Measurements from ENCODE around the gene ACBD6. TPM values are rescaled to one million over a fixed set of nuclear protein-coding genes. Genes with fewer than 3 reads are reported as not detected.

The ACBD6 gene
- total and polyA plus RNA-seq, 4 experiments from 2014 or later: 31.7 to 64.2 (median 44.9) TPM

DNA sequence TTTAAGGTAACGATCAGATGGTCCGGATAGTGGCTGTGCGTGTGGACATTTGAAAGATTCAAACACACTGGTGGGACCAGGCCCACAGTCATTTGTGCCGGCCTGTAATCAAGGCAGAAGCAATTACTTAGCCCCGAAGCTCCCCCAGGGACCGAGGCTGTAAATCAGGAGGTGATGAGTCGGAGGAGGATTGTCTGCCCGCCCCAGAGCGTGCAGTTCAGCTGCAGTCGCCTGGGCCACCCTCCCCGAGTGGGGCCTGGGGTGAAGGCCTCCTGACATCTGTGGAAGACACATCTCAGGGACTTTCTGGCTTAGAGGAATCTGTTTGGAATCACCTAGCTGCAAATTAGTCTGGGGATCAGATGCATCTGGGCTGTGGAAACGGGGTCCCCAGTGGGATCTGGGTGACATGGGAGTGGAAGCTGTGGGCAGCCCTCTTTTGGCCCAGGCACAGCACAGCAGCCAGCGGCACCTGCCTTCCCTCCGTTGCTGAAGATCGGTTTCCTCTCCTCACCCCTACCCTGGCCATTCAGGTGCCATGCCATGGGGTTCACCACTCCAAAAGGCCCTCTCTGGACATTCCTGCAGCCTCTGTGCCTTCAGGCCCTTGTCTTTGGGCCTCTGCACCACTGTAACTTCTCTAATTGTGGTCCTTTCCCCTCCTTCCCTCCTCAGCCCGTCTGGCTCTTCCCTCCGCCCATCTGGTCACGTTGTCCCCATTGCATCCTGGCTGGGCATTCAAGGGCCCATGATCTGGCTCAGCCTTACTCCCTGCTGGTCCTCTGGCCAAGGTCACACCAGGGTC lies 246.6 kb downstream of the ACBD6 start:
- Mint-ChIP-seq H3K27ac (no peak overlapping the region), H3K9me3 (no peaks in the 10 kb centered on the region), H3K4me1 (peaks cover 0 to 4% (median 1%) of the 10 kb centered on the region in 4 donors), H3K4me3 (no peak overlapping the region), H3K36me3 (no peaks in the 10 kb centered on the region), H3K27me3 (peaks cover 38 to 40% of the 10 kb centered on the region in 2 donors)
- Histone ChIP-seq H3K27ac (ENCODE audit: low read depth, low read length) (no peak overlapping the region), H3K36me3 (ENCODE audit: insufficient read depth, low read length) (no peaks in the 10 kb centered on the region), H3K4me3 (ENCODE audit: low read length in 2 of 2) (no peak overlapping the region), H3K9me3 (ENCODE audit: control insufficient read depth in 1 of 2, low read length in 2 of 2) (no peaks in the 10 kb centered on the region), H3K4me1 (ENCODE audit: insufficient read depth, low read length) (no peaks in the 10 kb centered on the region), H3K27me3 (ENCODE audit: insufficient read depth, low read length) (peaks cover 5% of the 10 kb centered on the region)
- no peak for DNase-seq
- ChIA-PET POLR2A (ENCODE audit: partially characterized antibody) (no interaction called here), CTCF (ENCODE audit: partially characterized antibody) (no interaction called here)
- intact Hi-C loops (cut with micrococcal nuclease): no loop called here

DNA sequence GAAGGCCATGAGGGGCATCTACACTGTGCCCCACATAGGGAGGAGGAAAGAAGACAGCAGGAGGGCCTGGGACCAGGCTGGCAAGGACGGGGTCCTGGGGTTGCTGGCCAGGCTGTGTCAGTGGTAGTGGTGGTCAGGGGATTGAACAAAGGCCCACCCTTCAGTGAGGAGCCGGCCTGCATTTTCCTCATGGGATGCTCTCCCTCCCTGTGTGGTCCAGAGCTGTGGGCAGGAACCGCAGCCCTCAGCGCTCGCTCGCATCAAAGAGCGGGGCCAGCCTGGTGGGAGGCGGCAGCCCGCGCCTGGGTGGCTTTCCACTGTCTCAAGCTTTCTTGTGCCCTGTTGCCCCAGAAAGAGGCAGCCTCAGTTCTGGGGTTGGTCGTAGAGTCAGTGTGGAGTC lies 247.5 kb downstream of the ACBD6 start:
- no peak overlapping the region for H3K27ac Mint-ChIP-seq
- H3K36me3 Mint-ChIP-seq: no peaks in the 10 kb centered on the region
- H3K4me1 Mint-ChIP-seq: peaks cover 0 to 4% (median 1%) of the 10 kb centered on the region in 4 donors
- intact Hi-C loops (cut with micrococcal nuclease): no loop called here
- peaks cover 38 to 44% of the 10 kb centered on the region in 2 donors for H3K27me3 Mint-ChIP-seq
- no peak overlapping the region for H3K4me3 Mint-ChIP-seq
- no peak overlapping the region for H3K4me3 ChIP-seq (ENCODE audit: low read length in 2 of 2)
- no peaks in the 10 kb centered on the region for H3K9me3 ChIP-seq (ENCODE audit: control insufficient read depth in 1 of 2, low read length in 2 of 2)
- POLR2A ChIA-PET (ENCODE audit: partially characterized antibody): no interaction called here
- peaks cover 5% of the 10 kb centered on the region for H3K27me3 ChIP-seq (ENCODE audit: insufficient read depth, low read length)
- no peak overlapping the region for H3K27ac ChIP-seq (ENCODE audit: low read depth, low read length)
- CTCF ChIA-PET (ENCODE audit: partially characterized antibody): interaction anchor here (3.7 kb wide), 1 partner anchor 227 kb away, joined by 35 read pairs; no protein-coding TSS in a partner anchor
- DNase-seq: no peak
- no peaks in the 10 kb centered on the region for H3K9me3 Mint-ChIP-seq
- H3K4me1 ChIP-seq (ENCODE audit: insufficient read depth, low read length): no peaks in the 10 kb centered on the region
- no peaks in the 10 kb centered on the region for H3K36me3 ChIP-seq (ENCODE audit: insufficient read depth, low read length)

DNA sequence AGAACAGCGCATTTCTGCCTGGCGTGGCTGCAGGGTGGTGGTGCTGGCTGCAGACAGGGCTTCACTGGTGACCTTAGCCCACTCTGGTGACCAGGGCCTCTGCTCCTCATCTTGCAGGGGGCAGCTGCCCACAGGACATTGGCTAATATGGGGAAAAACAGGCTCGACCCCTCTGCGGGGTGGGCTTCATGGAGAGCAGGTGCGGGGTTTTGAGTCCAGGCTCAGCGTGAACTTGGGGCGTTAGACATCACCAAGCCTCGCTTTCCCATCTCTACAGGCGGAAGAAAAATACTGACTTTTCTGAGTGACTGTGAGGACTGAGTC lies 247.9 kb downstream of the ACBD6 start:
- Histone ChIP-seq H3K4me1 (ENCODE audit: insufficient read depth, low read length) (no peaks in the 10 kb centered on the region), H3K4me3 (ENCODE audit: low read length in 2 of 2) (no peak overlapping the region), H3K9me3 (ENCODE audit: control insufficient read depth in 1 of 2, low read length in 2 of 2) (no peaks in the 10 kb centered on the region), H3K36me3 (ENCODE audit: insufficient read depth, low read length) (no peaks in the 10 kb centered on the region), H3K27me3 (ENCODE audit: insufficient read depth, low read length) (peaks cover 5% of the 10 kb centered on the region), H3K27ac (ENCODE audit: low read depth, low read length) (no peak overlapping the region)
- no peak overlapping the region for H3K27ac Mint-ChIP-seq
- H3K4me1 Mint-ChIP-seq: peaks cover 0 to 4% (median 3%) of the 10 kb centered on the region in 4 donors
- DNase-seq: no peak
- ChIA-PET POLR2A (ENCODE audit: partially characterized antibody) (no interaction called here), CTCF (ENCODE audit: partially characterized antibody) (interaction anchor here (1.2 to 3.7 kb wide), 4 partner anchors 44 to 227 kb away, joined by 3 to 35 read pairs (median 8); no protein-coding TSS in a partner anchor)
- H3K27me3 Mint-ChIP-seq: peaks cover 40 to 48% of the 10 kb centered on the region in 2 donors
- no peaks in the 10 kb centered on the region for H3K36me3 Mint-ChIP-seq
- intact Hi-C loops (cut with micrococcal nuclease): no loop called here
- no peaks in the 10 kb centered on the region for H3K9me3 Mint-ChIP-seq
- H3K4me3 Mint-ChIP-seq: no peak overlapping the region

DNA sequence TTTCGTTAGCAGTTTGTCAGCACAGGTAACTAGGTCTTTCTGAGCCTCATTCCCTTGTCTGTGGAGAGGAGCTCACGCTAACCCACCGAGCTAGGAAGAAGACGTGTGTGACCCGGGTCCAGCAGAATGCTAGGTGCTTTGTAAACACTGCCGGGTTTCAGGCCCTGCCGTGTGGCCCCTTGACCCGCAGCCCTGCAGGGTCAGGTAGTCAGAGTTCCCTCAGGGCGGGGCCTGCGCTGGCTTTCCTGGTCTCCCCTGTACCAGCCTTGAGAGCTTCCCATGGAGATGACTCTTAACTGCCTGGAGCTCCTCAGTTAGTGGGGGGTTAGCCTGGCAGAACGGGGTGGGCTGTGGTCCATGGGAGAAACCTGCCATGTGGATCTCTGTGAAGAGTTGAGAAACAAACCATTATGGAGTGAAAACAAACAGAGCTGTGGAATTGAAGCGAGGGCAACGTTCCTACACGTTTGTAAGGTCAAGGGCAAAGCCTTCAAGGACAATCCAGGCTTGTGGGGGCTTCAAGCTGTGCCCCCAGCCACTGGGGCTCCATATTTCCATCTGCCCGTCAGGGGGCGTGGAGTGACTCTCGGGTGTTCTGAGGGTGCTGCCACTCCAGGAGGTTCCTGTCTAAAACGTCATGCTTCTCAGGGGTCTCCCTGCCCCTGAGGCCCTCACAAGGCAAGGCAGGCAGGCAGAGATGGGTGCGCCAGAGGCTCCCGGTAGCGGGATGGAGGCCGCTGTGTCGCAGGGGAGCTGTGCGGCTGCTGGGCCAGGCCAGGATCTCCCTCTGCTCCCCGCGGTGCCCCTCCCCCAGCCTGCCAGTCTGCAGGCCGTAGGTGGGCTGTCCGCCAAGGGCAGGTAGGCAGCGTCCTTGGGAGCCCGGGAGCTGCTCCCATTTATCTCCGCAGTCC lies 248.5 kb downstream of the ACBD6 start:
- no peak overlapping the region for H3K27ac ChIP-seq (ENCODE audit: low read depth, low read length)
- H3K36me3 Mint-ChIP-seq: no peaks in the 10 kb centered on the region
- CTCF ChIA-PET (ENCODE audit: partially characterized antibody): interaction anchor here (0.8 to 3.7 kb wide), 17 partner anchors 8 to 261 kb away, joined by 3 to 36 read pairs (median 4); no protein-coding TSS in a partner anchor
- no peak overlapping the region for H3K4me3 ChIP-seq (ENCODE audit: low read length in 2 of 2)
- POLR2A ChIA-PET (ENCODE audit: partially characterized antibody): interaction anchor here (1.2 kb wide), 1 partner anchor 248 kb away, joined by 3 read pairs; the partner anchor contains the start of gene ACBD6
- intact Hi-C loops (cut with micrococcal nuclease): no loop called here
- H3K4me1 ChIP-seq (ENCODE audit: insufficient read depth, low read length): no peaks in the 10 kb centered on the region
- no peak overlapping the region for H3K27ac Mint-ChIP-seq
- H3K9me3 ChIP-seq (ENCODE audit: control insufficient read depth in 1 of 2, low read length in 2 of 2): no peaks in the 10 kb centered on the region
- H3K4me3 Mint-ChIP-seq: no peak overlapping the region
- H3K27me3 Mint-ChIP-seq: peaks cover 37 to 53% of the 10 kb centered on the region in 2 donors
- H3K27me3 ChIP-seq (ENCODE audit: insufficient read depth, low read length): peaks cover 5% of the 10 kb centered on the region
- H3K4me1 Mint-ChIP-seq: peaks cover 0 to 4% (median 3%) of the 10 kb centered on the region in 4 donors
- no peaks in the 10 kb centered on the region for H3K9me3 Mint-ChIP-seq
- no peak for DNase-seq
- no peaks in the 10 kb centered on the region for H3K36me3 ChIP-seq (ENCODE audit: insufficient read depth, low read length)

DNA sequence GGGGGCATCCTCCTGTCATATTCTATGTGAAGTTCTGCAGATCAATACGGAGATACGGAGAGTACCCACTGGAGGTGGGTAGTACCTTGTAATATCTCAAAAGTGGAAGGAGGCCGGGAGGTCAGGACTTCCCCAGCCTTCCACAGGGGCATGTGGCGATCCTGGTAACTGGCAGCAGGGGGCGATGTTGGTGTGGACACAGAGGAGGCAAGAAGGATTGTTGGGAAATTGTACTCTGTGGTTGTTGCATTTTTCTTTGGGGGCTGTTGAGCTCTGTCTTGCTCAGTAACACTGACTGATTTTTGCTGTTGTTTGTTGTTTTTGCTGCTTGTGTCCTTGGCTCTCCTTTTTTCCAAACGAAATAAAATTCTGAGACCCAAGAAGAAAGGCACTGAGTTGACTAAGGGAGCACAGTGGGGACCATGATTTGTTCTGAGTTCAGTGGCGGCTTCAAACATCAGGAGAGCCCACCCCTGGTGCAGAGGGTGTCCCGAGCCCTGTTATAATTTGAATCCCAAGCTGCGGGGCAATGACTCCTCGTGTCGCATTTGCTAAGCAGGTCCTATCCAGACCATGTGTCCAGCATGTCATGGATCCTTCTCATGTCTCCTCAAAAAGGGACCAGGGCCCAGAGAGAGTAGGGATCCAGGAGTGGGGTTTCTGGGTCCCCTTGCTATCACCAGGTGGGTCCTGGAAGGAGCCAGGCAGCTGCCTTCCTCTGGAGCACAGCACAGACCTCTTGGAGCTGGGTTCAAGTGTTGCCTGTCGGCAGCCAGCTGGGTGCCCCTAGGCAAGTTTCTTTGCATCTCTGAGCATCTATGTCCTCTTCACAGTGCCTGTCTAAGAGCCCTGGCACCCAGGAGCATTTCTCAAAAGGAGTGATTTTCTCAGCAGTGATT lies 249.5 kb downstream of the ACBD6 start:
- H3K27ac Mint-ChIP-seq: no peak overlapping the region
- H3K9me3 Mint-ChIP-seq: no peaks in the 10 kb centered on the region
- Histone ChIP-seq H3K27ac (ENCODE audit: low read depth, low read length) (no peak overlapping the region), H3K4me3 (ENCODE audit: low read length in 2 of 2) (no peak overlapping the region), H3K27me3 (ENCODE audit: insufficient read depth, low read length) (peaks cover 5% of the 10 kb centered on the region), H3K9me3 (ENCODE audit: control insufficient read depth in 1 of 2, low read length in 2 of 2) (no peaks in the 10 kb centered on the region), H3K36me3 (ENCODE audit: insufficient read depth, low read length) (no peaks in the 10 kb centered on the region), H3K4me1 (ENCODE audit: insufficient read depth, low read length) (no peaks in the 10 kb centered on the region)
- H3K36me3 Mint-ChIP-seq: no peaks in the 10 kb centered on the region
- peak; percentile 38 to 62 (median 56) for DNase-seq
- POLR2A ChIA-PET (ENCODE audit: partially characterized antibody): interaction anchor here (1.2 kb wide), 1 partner anchor 249 kb away, joined by 3 read pairs; the partner anchor contains the start of gene ACBD6
- peaks cover 0 to 4% (median 3%) of the 10 kb centered on the region in 4 donors for H3K4me1 Mint-ChIP-seq
- peaks cover 37 to 48% of the 10 kb centered on the region in 2 donors for H3K27me3 Mint-ChIP-seq
- no peak overlapping the region for H3K4me3 Mint-ChIP-seq
- intact Hi-C loops (cut with micrococcal nuclease): loop anchor here (1.0 kb wide), 3 partner anchors 163 to 229 kb away; no protein-coding TSS in a partner anchor
- CTCF ChIA-PET (ENCODE audit: partially characterized antibody): interaction anchor here (0.7 to 3.7 kb wide), 18 partner anchors 9 to 262 kb away, joined by 3 to 36 read pairs (median 4); no protein-coding TSS in a partner anchor

DNA sequence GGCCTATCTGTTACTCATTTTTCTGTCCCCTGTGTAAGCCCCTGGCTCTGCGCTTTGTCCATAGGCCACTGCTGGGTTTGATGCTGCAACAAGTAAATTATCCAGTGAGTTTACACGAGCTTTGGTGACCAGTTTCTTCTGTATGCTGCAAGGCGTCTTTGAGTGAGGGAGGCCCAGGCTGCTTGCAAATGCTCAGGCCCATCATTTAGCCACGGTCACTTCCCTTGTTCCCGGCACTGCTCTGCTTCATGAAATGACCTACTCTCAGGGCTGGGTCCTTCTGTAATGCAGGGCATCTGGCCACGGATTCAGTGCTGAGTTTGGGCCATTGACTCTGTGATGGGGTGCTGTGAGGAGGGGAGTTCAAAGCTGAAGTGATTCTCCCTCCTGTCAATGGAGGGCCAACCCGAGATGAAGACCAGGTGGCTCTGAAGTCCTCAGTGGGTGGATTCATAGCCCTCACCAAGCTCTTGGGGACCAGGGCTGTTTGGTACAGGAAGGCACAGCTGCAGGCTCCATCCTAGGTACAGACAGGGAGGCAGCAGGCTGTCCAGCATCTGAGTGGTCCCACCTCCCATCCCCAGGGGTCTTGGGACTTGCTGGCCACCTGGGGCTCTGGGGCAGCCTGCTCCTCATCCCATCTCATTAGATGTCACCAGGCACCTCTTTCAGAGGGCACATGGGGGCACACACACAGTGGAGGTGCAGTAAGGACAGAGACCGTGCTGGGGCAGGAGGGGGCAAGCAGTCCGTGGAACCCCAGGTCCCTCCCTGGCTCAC lies 250.7 kb downstream of the ACBD6 start:
- H3K4me1 Mint-ChIP-seq: peaks cover 0 to 4% (median 3%) of the 10 kb centered on the region in 4 donors
- POLR2A ChIA-PET (ENCODE audit: partially characterized antibody): no interaction called here
- Histone ChIP-seq H3K36me3 (ENCODE audit: insufficient read depth, low read length) (no peaks in the 10 kb centered on the region), H3K4me3 (ENCODE audit: low read length in 2 of 2) (no peak overlapping the region), H3K9me3 (ENCODE audit: control insufficient read depth in 1 of 2, low read length in 2 of 2) (no peaks in the 10 kb centered on the region), H3K4me1 (ENCODE audit: insufficient read depth, low read length) (no peaks in the 10 kb centered on the region), H3K27me3 (ENCODE audit: insufficient read depth, low read length) (peaks cover 5% of the 10 kb centered on the region), H3K27ac (ENCODE audit: low read depth, low read length) (no peak overlapping the region)
- no peaks in the 10 kb centered on the region for H3K9me3 Mint-ChIP-seq
- no peak overlapping the region for H3K4me3 Mint-ChIP-seq
- peaks cover 30 to 46% of the 10 kb centered on the region in 2 donors for H3K27me3 Mint-ChIP-seq
- no peak for DNase-seq
- H3K36me3 Mint-ChIP-seq: no peaks in the 10 kb centered on the region
- CTCF ChIA-PET (ENCODE audit: partially characterized antibody): interaction anchor here (0.8 to 3.7 kb wide), 9 partner anchors 10 to 230 kb away, joined by 3 to 36 read pairs (median 5); no protein-coding TSS in a partner anchor
- H3K27ac Mint-ChIP-seq: no peak overlapping the region
- intact Hi-C loops (cut with micrococcal nuclease): loop anchor here (1.0 kb wide), 3 partner anchors 165 to 231 kb away; no protein-coding TSS in a partner anchor

Data from CD4-positive, alpha-beta memory T cell (primary cell).